SKM-1 (cell line): ENCODE measurements around the gene MFAP2.
"Not testable (repeated sequence)": the region's sequence is repeated elsewhere in the genome, so short reads cannot be mapped to it uniquely, and the experiment has no call there.

Experiments used
- DNase-seq: peaks from one replicate; lab custom pipeline; 2025; ENCODE audit not compliant: unreplicated experiment; lab: John Stamatoyannopoulos, UW

Gene MFAP2

DNA sequence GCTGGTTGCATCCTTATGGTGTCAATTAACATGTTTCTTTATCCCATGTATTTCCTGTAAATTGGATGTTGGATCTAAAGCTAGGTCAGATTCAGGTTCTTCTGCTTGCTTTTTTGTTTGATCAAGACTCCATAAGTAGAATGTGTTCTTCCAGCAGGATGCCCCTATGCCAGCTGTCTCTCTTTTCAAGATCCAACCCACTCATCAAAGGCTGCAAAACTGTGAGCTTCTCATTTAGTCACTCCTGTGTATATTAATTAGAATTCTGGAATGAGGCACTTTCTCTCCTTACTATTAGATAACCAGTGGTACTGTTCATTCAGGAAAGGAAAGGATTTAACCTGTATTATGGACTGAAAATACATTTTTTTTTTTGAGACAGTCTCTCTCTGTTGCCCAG is 46.5 kb downstream of the MFAP2 start:
- DNase-seq: not testable (repeated sequence)

DNA sequence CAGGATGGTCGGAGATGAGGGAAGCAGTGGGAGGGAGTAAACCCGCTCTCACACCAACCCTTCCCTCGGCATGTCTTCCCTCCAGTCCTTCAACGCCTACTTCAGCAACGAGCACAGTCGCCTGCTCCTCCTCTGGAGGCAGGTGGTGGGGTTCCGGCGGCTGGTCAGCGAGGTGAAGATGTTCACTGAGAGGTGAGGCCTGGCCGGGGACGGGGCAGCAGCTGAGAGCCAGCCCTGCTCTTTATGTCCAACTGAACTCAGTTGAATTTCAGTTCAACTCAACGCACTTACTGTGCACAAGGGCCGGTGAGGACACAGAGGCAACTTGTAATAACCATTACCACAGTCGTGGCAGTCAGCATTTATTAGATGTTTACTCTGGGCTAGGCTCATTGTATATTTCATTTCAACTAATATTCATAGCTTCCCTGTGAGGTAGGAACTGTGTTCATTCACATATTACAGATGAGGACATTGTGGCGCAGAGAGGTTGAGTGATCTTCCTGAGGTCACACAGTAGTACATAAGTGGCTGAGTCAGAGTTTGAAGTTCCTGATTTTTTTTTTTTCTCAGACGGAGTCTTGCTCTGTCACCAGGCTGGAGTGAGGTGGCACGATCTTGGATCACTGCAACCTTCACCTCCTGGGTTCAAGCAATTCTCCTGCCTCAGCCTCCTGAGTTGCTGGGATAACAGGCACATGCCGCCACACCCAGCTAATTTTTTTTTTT is 49.0 kb downstream of the MFAP2 start:
- DNase-seq: not testable (repeated sequence)

GRCh38 chr1:16929146-16930041 is 51.0 kb downstream of the MFAP2 start:
- not testable (repeated sequence) for DNase-seq

- DNase-seq: no peak
These were observed 52.5 kb downstream of the MFAP2 start for GRCh38 chr1:16927711-16928485.

DNA sequence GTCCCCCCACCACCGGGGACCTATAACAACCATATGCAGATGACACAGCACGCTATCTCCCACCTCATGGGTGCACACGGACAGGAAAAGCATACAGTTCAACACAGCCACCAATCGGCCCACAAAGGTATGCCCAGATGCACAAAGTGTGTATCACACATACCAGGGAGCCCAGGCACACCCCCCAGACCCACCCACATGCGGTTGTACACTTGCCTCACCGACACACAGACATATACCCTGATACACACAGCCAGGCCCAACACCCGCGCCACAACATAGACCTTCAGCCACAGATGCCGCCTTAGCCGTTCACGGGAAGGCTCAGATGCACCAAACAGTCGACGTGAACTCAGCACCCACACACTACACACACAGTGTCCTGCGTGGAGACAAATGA is 53.2 kb downstream of the MFAP2 start:
- no peak for DNase-seq

DNA sequence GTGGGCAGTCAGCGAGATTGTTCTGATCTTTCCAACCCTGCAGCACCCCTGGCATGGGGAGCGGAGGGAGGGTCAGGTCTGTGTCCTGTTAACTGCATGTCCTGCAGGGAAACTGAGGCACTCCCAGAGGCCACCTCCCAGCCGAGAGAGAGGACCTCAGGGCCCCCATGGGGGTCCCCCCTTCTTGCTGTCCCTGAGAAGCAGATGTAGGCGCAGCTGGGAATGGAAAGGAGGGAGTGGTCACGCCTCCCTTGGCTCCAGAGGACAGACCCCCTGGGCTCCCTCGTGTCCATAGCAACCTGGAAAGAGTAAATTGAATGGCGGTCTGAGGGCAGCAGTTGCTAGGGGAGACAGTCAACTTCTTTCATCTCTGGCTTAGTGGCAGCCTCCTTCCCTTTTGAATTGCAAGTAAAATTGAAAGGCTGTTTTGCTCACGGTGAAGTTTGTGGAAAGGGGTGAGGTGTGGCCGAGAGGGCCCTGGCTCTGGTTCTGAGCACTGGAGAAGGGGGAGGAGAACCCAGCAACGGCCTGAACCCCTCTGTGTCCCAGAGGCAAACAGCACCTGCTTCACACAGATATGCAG is 53.8 kb downstream of the MFAP2 start:
- DNase-seq: no peak

- no peak for DNase-seq
These were observed 54.6 kb downstream of the MFAP2 start for GRCh38 chr1:16925635-16926490.

DNA sequence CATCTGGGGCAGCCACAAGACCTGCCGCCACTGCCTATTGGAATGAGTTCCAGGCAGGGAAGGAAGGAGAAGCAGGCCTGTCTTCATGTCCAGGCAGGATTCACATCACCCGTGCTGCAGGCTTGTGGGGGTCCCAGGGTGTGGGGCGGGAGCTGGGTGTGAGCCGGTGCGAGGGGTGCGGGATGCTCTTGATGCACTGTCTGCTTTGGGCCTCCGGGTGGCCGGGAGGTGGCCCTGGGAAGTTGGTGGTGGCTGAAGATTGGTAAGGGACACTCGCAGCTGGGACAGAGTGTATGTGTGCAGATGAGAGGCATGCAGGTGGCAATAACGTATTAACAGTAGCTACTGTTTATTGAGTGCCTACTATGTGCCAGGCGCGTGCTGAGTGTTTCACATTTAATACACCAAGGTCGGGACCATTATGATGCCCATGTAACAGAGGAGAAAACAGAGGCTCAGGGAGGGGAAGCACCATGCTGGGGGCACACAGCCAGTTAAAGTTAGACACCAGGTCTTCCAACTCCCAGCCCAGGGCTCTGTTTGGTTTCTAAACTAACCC is 55.4 kb downstream of the MFAP2 start:
- no peak for DNase-seq
